SU-DHL-6 (cell line): ENCODE measurements around the gene TRAPPC5.

Experiments used
- H2AFZ ChIP-seq: fragments of 200-600 bp; sonication (generic); 2 replicates; pipeline ENCODE4 v1.6.1; 2014; ENCODE audit warnings: low read depth, mild to moderate bottlenecking, moderate library complexity, mixed read lengths, antibody characterized with exemption, low read length; ENCODE audit not compliant: severe bottlenecking
- H3F3A ChIP-seq: fragments of 200-600 bp; shearing (Covaris generic); 2 replicates; pipeline ENCODE4 v1.6.0; 2016; ENCODE audit warnings: antibody characterized with exemption, mild to moderate bottlenecking; ENCODE audit not compliant: insufficient read depth
- H3K27ac ChIP-seq: fragments of 200-600 bp; sonication (generic); 2 replicates; pipeline ENCODE4 v1.5.1; 2016; ENCODE audit warnings: low read depth, mild to moderate bottlenecking, low read length, moderate library complexity, mixed read lengths
- H3K27me3 ChIP-seq: fragments of 200-600 bp; sonication (generic), shearing (Covaris generic); 2 replicates; pipeline ENCODE4 v1.6.0; 2014; ENCODE audit warnings: mild to moderate bottlenecking, low read length
- H3K36me3 ChIP-seq: fragments of 200-600 bp; sonication (generic); 2 replicates; pipeline ENCODE4 v1.6.1; 2014; ENCODE audit warnings: mild to moderate bottlenecking, low read length, mixed read lengths
- H3K4me2 ChIP-seq: fragments of 300-600, 200-600 bp; shearing (Covaris generic), sonication (generic); 2 replicates; pipeline ENCODE4 v1.6.0; 2014; ENCODE audit warnings: low read length, low read depth, mild to moderate bottlenecking; ENCODE audit not compliant: poor library complexity, severe bottlenecking
- H3K4me3 ChIP-seq: fragments of 200-600 bp; sonication (generic); 2 replicates; pipeline ENCODE4 v1.5.1; 2014; ENCODE audit warnings: antibody characterized with exemption, low read length, mild to moderate bottlenecking, mixed read lengths; ENCODE audit not compliant: insufficient read depth, poor library complexity, severe bottlenecking
- H3K79me2 ChIP-seq: fragments of 200-600 bp; sonication (generic); 2 replicates; pipeline ENCODE4 v1.6.1; 2014; ENCODE audit warnings: mild to moderate bottlenecking, low read length, moderate library complexity; ENCODE audit not compliant: insufficient read depth
- H3K9ac ChIP-seq: fragments of 200-600 bp; sonication (generic); 2 replicates; pipeline ENCODE4 v1.7.0; 2014; ENCODE audit warnings: mild to moderate bottlenecking, low read length
- H3K9me2 ChIP-seq: fragments of 200-600 bp; sonication (generic); replicated peaks from 2 replicates; pipeline ENCODE4 v1.6.1; 2014; ENCODE audit warnings: low read length; ENCODE audit not compliant: insufficient read depth
- H3K9me3 ChIP-seq: fragments of 200-600 bp; sonication (generic); 2 replicates; pipeline ENCODE4 v1.6.1; 2014; ENCODE audit warnings: low read length, mixed read lengths; ENCODE audit not compliant: insufficient read depth
- H4K20me1 ChIP-seq: fragments of 200-600 bp; sonication (generic); 2 replicates; pipeline ENCODE4 v1.6.1; 2014; ENCODE audit warnings: low read depth, mild to moderate bottlenecking, antibody characterized with exemption, low read length, moderate library complexity, mixed read lengths
- EZH2phosphoT487 ChIP-seq: fragments of 200-600 bp; sonication (generic), shearing (Covaris generic); conservative IDR thresholded peaks from 2 replicates; pipeline ENCODE4 v1.6.1; 2018; ENCODE audit warnings: mild to moderate bottlenecking, antibody characterized with exemption, low read length, moderate library complexity, mixed read lengths
- TF ChIP-seq, protein P1 (sequence below): fragments of 200-600 bp; sonication (generic); IDR thresholded peaks from one replicate; pipeline ENCODE4 v1.5.1; 2017; ENCODE audit warnings: antibody characterized with exemption, mild to moderate bottlenecking, low read length, moderate library complexity; ENCODE audit not compliant: insufficient read depth, poor library complexity, severe bottlenecking

Gene TRAPPC5

DNA sequence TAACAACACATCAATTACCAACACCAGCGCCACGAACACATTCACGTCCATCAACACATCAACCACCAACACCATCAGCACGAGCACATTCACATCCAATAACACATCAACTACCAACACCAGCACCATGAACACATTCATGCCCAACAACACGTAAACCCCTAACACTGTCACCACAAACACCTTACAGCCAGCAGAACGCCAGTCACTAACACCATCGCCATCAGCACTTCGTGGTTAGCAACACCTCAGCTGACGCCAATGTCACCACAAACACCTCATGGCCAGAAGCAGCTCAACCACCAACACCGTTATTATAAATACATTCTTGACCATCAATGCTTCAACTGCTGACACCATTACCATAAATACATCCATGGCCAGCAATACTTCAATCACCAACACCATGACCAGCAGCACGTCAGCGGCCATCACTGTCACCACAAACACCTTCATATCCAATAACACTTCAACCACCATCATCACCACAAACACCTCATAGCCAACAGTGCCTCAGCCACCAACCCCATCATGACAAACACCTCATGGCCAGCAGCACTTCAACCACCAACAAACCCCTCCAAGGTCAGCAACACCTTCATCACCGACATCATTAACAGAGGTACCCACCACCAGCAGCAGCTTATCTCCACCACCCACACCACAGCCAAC lies 11.9 kb downstream of the TRAPPC5 start:
- Histone ChIP-seq H2AFZ (no peak overlapping the region), H3K79me2 (no peaks in the 10 kb centered on the region), H3F3A (no peaks in the 10 kb centered on the region), H3K27ac (no peak overlapping the region), H3K9me3 (no peaks in the 10 kb centered on the region), H3K4me2 (no peak overlapping the region), H3K27me3 (no peaks in the 10 kb centered on the region), H3K9me2 (no peaks in the 10 kb centered on the region), H3K9ac (no peak overlapping the region), H3K4me3 (no peak overlapping the region), H4K20me1 (no peaks in the 10 kb centered on the region), H3K36me3 (no peaks in the 10 kb centered on the region)
- TF ChIP-seq, protein P1, sequence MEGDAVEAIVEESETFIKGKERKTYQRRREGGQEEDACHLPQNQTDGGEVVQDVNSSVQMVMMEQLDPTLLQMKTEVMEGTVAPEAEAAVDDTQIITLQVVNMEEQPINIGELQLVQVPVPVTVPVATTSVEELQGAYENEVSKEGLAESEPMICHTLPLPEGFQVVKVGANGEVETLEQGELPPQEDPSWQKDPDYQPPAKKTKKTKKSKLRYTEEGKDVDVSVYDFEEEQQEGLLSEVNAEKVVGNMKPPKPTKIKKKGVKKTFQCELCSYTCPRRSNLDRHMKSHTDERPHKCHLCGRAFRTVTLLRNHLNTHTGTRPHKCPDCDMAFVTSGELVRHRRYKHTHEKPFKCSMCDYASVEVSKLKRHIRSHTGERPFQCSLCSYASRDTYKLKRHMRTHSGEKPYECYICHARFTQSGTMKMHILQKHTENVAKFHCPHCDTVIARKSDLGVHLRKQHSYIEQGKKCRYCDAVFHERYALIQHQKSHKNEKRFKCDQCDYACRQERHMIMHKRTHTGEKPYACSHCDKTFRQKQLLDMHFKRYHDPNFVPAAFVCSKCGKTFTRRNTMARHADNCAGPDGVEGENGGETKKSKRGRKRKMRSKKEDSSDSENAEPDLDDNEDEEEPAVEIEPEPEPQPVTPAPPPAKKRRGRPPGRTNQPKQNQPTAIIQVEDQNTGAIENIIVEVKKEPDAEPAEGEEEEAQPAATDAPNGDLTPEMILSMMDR, result no peak
- no peak for TF ChIP-seq EZH2phosphoT487

DNA sequence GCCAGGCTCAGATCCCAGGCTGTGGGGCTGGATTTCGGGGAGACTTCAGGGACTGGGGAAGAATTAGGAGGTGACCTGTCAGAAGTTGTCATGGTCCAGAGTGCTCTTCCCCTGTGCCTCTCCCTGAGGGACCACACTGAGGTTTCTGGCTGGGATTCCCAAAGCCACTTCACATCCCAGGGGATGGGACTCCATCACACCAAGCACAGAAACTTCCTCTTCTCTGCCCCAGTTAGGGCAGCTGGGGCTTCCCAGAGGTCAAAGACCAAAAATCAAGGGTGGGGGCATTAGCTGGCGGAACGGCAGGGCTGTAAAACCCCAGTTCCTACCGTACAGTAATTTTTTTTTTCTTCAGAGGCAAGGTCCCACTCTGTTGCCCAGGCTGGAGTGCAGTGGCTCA lies 13.9 kb downstream of the TRAPPC5 start:
- H3K27me3 ChIP-seq, result no peaks in the 10 kb centered on the region
- no peaks in the 10 kb centered on the region for H3K79me2 ChIP-seq
- H3F3A ChIP-seq, result no peaks in the 10 kb centered on the region
- H3K9me2 ChIP-seq, result no peaks in the 10 kb centered on the region
- no peaks in the 10 kb centered on the region for H4K20me1 ChIP-seq
- H3K4me2 ChIP-seq, result no peak overlapping the region
- TF ChIP-seq EZH2phosphoT487, result no peak
- TF ChIP-seq, protein P1, result no peak
- no peak overlapping the region for H3K9ac ChIP-seq
- H3K36me3 ChIP-seq, result no peaks in the 10 kb centered on the region
- H3K4me3 ChIP-seq, result no peak overlapping the region
- no peaks in the 10 kb centered on the region for H3K9me3 ChIP-seq
- H2AFZ ChIP-seq, result no peak overlapping the region
- no peak overlapping the region for H3K27ac ChIP-seq

DNA sequence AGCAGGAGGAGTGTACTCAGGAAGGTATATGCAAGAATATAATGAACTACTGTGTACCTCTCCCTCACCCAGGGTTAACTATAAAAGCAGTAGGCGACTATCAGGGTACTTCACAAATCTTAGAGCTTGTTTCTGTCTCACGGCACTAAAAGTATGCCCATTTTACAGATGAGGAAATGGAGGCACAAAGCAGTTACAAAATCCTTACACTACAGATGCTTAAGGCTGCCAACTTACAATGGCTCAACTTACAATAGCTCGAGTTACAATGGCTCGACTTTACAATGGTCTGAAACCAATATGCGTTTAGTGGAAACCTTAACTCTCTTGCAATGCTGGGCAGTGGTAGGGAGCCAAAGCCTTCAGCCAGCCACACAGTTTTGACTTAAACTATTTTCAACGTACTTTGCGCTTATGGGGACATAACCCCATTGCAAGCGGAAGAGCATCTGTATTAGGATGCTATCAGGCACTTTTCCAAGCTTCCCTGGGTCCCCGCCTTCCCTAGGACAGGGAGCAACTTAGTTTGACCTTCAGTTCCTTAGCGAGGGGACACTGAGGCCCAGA lies 17.2 kb downstream of the TRAPPC5 start:
- H3K9ac ChIP-seq, result no peak overlapping the region
- H3K27me3 ChIP-seq, result no peaks in the 10 kb centered on the region
- no peaks in the 10 kb centered on the region for H3F3A ChIP-seq
- no peak for TF ChIP-seq EZH2phosphoT487
- TF ChIP-seq, protein P1, result no peak
- H3K9me2 ChIP-seq, result no peaks in the 10 kb centered on the region
- no peak overlapping the region for H3K27ac ChIP-seq
- H3K36me3 ChIP-seq, result no peaks in the 10 kb centered on the region
- no peaks in the 10 kb centered on the region for H4K20me1 ChIP-seq
- H2AFZ ChIP-seq, result no peak overlapping the region
- H3K79me2 ChIP-seq, result no peaks in the 10 kb centered on the region
- H3K9me3 ChIP-seq, result no peaks in the 10 kb centered on the region
- no peak overlapping the region for H3K4me3 ChIP-seq
- H3K4me2 ChIP-seq, result no peak overlapping the region
